ENCODE measurements around the gene ZNF19. TPM values are rescaled to one million over a fixed set of nuclear protein-coding genes. Genes with fewer than 3 reads are reported as not detected.

ZNF19 gene
- total RNA-seq, 1 experiment from 2014 or later, result 5.4 TPM

GRCh38 chr16:71528257-71528656 lies 39.1 kb upstream of the ZNF19 start:
- Histone ChIP-seq H3K9me3 (ENCODE audit: control insufficient read depth in 1 of 2, insufficient read depth in 1 of 2, low read depth in 1 of 2, low read length in 2 of 2) (no peaks in the 10 kb centered on the region), H3K27ac (ENCODE audit: low read depth, low read length) (no peak overlapping the region), H3K4me3 (replicated peaks in 1 of 2; ENCODE audit: low read depth in 1 of 2, low read length in 2 of 2) (no peak overlapping the region), H2AFZ (ENCODE audit: low read depth, low read length, poor library complexity, severe bottlenecking) (no peak overlapping the region), H3K79me2 (ENCODE audit: insufficient read depth, low read length) (no peaks in the 10 kb centered on the region), H3K4me1 (ENCODE audit: control insufficient read depth in 1 of 2, insufficient read depth in 2 of 2, low read length in 2 of 2) (peaks cover 0 to 19% of the 10 kb centered on the region in 2 experiments; a peak in 2 of 4 replicates), H3K9ac (ENCODE audit: low read length) (no peak overlapping the region), H3K9me2 (ENCODE audit: insufficient read depth) (no peaks in the 10 kb centered on the region), H3K27me3 (ENCODE audit: insufficient read depth, low read length) (no peaks in the 10 kb centered on the region), H4K20me1 (ENCODE audit: insufficient read depth) (no peaks in the 10 kb centered on the region), H3K36me3 (ENCODE audit: control insufficient read depth in 1 of 2, insufficient read depth in 2 of 2, low read length in 2 of 2) (no peaks in the 10 kb centered on the region), H3K4me2 (ENCODE audit: low read length) (no peak overlapping the region)
- TF ChIP-seq EZH2phosphoT487 (IDR thresholded peaks at IDR 0.05; ENCODE audit: borderline replicate concordance), result no peak
- no peak for TF ChIP-seq CEBPB (IDR thresholded peaks at IDR 0.05; ENCODE audit: low read depth)
- no peak for TF ChIP-seq ATF3 (IDR thresholded peaks at IDR 0.05)
- TF ChIP-seq ZNF274 (IDR thresholded peaks at IDR 0.05; ENCODE audit: low read depth, low read length), result no peak
- no peak for TF ChIP-seq YY1 (IDR thresholded peaks at IDR 0.05; ENCODE audit: extremely low read depth, insufficient replicate concordance, low read depth, low read length)
- no peak for TF ChIP-seq RAD21 (IDR thresholded peaks at IDR 0.05; ENCODE audit: low read depth)
- TF ChIP-seq REST (IDR thresholded peaks at IDR 0.05; ENCODE audit: low read depth), result no peak
- no peak for TF ChIP-seq ZFX (IDR thresholded peaks at IDR 0.05)
- ATAC-seq, result no peak
- intact Hi-C loops (cut with micrococcal nuclease), result no loop called here
- ChIA-PET RAD21 (ENCODE audit: low non-redundant PET in 1 of 2, low total read pairs in 2 of 2, uncharacterized antibody in 2 of 2, unreplicated experiment in 2 of 2) (no interaction called here), POLR2A (no interaction called here), CTCF (no interaction called here)
- DNase-seq (ENCODE audit: low read depth, low spot score), result no peak
- BruUV-seq (replicated peaks), result no TSS peak
